ENCODE measurements around the gene ZCWPW1. TPM values are rescaled to one million over a fixed set of nuclear protein-coding genes. Genes with fewer than 3 reads are reported as not detected.
"Not testable (repeated sequence)": the region's sequence is repeated elsewhere in the genome, so short reads cannot be mapped to it uniquely, and the experiment has no call there.

The ZCWPW1 gene
- total and polyA plus RNA-seq, 7 donors, result 1.2 to 9.4 (median 5.4) TPM

- Histone ChIP-seq H3K27ac (no peak overlapping the region), H3K27me3 (no peaks in the 10 kb centered on the region), H3K9me3 (no peaks in the 10 kb centered on the region), H3K4me3 (no peak overlapping the region), H3K4me1 (no peaks in the 10 kb centered on the region), H3K36me3 (peaks cover 0 to 5% (median 0%) of the 10 kb centered on the region in 4 donors)
- 93 to 94% methylated on average over 14 of the region's 14 CpGs for WGBS, 2 donors
- no peak for TF ChIP-seq CTCF (IDR thresholded peaks at IDR 0.05)
- TF ChIP-seq EP300 (IDR thresholded peaks at IDR 0.05), result no peak
- TF ChIP-seq POLR2AphosphoS5 (IDR thresholded peaks at IDR 0.05), result no peak
- no peak for DNase-seq
- intact Hi-C loops (cut with DNase I), result no loop called here
Measured at GRCh38 chr7:100456562-100456961, 28.1 kb upstream of the ZCWPW1 start.

GRCh38 chr7:100455206-100455605 is 26.7 kb upstream of the ZCWPW1 start:
- H3K4me1 ChIP-seq, result peaks cover 0 to 4% (median under 1%) of the 10 kb centered on the region in 4 donors
- no peaks in the 10 kb centered on the region for H3K27me3 ChIP-seq
- no peak for DNase-seq
- intact Hi-C loops (cut with DNase I), result no loop called here
- H3K9me3 ChIP-seq, result no peaks in the 10 kb centered on the region
- 86 to 87% methylated on average over 3 of the region's 3 CpGs for WGBS, 2 donors
- H3K4me3 ChIP-seq, result no peak overlapping the region
- H3K36me3 ChIP-seq, result no peaks in the 10 kb centered on the region
- H3K27ac ChIP-seq, result no peak overlapping the region
- TF ChIP-seq EP300 (IDR thresholded peaks at IDR 0.05) (no peak), POLR2AphosphoS5 (IDR thresholded peaks at IDR 0.05) (no peak), CTCF (IDR thresholded peaks at IDR 0.05) (no peak), POLR2A (IDR thresholded peaks at IDR 0.05) (no peak)

DNA sequence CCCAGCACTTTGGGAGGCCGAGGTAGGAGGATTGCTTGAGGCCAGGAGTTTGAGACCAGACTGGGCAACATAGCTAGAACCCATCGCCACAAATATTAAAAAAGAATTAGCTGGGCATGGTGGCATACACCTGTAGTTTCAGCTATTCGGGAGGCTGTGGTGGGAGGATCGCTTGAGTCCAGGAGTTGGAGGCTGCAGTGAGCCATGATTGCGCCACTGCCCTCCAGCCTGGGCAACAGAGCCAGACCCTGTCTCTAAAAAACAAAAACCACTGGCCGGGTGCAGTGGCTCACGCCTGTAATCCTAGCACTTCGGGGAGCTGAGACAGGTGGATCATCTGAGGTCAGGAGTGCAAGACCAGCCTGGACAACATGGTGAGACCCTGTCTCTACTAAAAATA is 25.4 kb upstream of the ZCWPW1 start:
- H3K4me3 ChIP-seq; H3K36me3 ChIP-seq; H3K27me3 ChIP-seq; DNase-seq; intact Hi-C loops (cut with DNase I); H3K9me3 ChIP-seq; H3K4me1 ChIP-seq; H3K27ac ChIP-seq: not testable (repeated sequence)
- 96 to 97% methylated on average over 8 of the region's 8 CpGs for WGBS, 2 donors

GRCh38 chr7:100452513-100452912 is 24.0 kb upstream of the ZCWPW1 start:
- DNase-seq, result no peak
- TF ChIP-seq POLR2AphosphoS5 (IDR thresholded peaks at IDR 0.05) (no peak), POLR2A (IDR thresholded peaks at IDR 0.05) (no peak), CTCF (IDR thresholded peaks at IDR 0.05) (no peak), EP300 (IDR thresholded peaks at IDR 0.05) (no peak)
- Histone ChIP-seq H3K36me3 (no peaks in the 10 kb centered on the region), H3K27me3 (no peaks in the 10 kb centered on the region), H3K27ac (no peak overlapping the region), H3K4me3 (no peak overlapping the region), H3K9me3 (no peaks in the 10 kb centered on the region), H3K4me1 (peaks cover 0 to 7% (median 2%) of the 10 kb centered on the region in 4 donors)
- intact Hi-C loops (cut with DNase I), result no loop called here
- WGBS, 2 donors, result 90 to 92% methylated on average over 3 of the region's 3 CpGs

DNA sequence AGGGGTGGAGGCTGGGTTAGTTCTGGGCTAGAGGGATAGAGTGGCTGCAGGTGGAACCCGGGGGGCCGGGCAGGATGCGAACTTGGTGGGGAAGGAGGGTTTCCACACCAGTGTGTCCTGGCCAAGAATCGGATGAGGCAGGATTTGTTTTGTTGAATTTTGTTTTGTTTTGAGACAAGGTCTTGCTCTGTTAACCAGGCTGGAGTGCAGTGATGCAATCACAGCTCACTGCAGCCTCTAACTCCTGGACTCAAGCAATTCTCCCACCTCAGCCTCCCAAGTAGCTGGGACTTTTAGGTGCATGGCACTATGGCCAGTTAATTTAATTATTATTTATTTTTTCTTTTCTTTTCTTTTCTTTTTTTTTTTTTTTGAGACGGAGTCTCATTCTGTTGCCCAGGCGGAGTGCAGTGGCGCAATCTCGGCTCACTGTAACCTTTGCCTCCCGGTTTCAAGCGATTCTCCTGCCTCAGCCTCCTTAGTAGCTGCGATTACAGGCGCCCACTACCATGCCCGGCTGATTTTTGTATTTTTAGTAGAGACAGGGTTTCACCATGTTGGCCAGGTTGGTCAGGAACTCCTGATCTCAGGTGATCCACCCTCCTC is 20.8 kb upstream of the ZCWPW1 start:
- DNase-seq, result no peak
- TF ChIP-seq CTCF (IDR thresholded peaks at IDR 0.05) (no peak), EP300 (IDR thresholded peaks at IDR 0.05) (no peak), POLR2AphosphoS5 (IDR thresholded peaks at IDR 0.05) (no peak), POLR2A (IDR thresholded peaks at IDR 0.05) (no peak)
- Histone ChIP-seq H3K4me1 (peaks cover 0 to 7% (median 2%) of the 10 kb centered on the region in 4 donors), H3K4me3 (no peak overlapping the region), H3K27ac (peak overlapping the region in 3 of 4 donors; percentile 86 to 87 (median 87)), H3K27me3 (no peaks in the 10 kb centered on the region), H3K36me3 (no peaks in the 10 kb centered on the region), H3K9me3 (no peaks in the 10 kb centered on the region)
- WGBS, 2 donors, result 90 to 93% methylated on average over 13 of the region's 13 CpGs
- intact Hi-C loops (cut with DNase I), result no loop called here

DNA sequence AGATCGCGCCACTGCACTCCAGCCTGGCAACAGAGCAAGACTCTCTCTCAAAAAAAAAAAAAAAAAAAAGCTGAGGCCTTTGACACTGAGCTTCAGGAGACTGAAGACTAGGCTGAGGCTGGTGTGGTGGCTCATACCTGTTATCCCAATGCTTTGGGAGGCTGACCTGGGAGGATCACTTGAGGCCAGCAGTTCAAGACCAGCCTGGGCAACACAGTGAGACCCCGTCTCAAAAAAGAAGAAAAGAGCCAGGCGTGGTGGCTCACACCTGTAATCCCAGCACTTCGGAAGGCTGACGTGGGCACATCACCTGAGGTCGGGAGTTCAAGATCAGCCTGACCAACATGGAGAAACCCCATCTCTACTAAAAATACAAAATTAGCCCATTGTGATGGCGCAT is 18.9 kb upstream of the ZCWPW1 start:
- H3K9me3 ChIP-seq; intact Hi-C loops (cut with DNase I); H3K27me3 ChIP-seq; H3K4me1 ChIP-seq; DNase-seq; H3K27ac ChIP-seq; H3K36me3 ChIP-seq; H3K4me3 ChIP-seq: not testable (repeated sequence)
- 97% methylated on average over 8 of the region's 8 CpGs for WGBS, 2 donors
